OCI-LY7 (cell line): ENCODE measurements around the gene ACBD5. TPM values are rescaled to one million over a fixed set of nuclear protein-coding genes. Genes with fewer than 3 reads are reported as not detected.

ENCODE experiments used
- BruUV-seq: library from RNA; stranded (reverse); fragments of 400-500 nt; replicated peaks from 2 replicates; lab custom pipeline; 2021; lab: Mats Ljungman, UMichigan
- CTCF ChIA-PET: fragments of 300-600 bp; sonication (Branson Sonifier 250); formaldehyde crosslinking; loops from one replicate; lab custom pipeline; 2022; ENCODE audit warnings: antibody characterized with exemption; ENCODE audit not compliant: unreplicated experiment; lab: Charles Lee
- POLR2A ChIA-PET: fragments of 300-600 bp; sonication (Branson Sonifier 250); formaldehyde crosslinking; loops from one replicate; lab custom pipeline; 2022; ENCODE audit warnings: antibody characterized with exemption; lab: Charles Lee
- DNase-seq: peaks from one replicate; pipeline ENCODE4 v3.0.0-alpha.2; 2015; ENCODE audit warnings: low spot score
- H2AFZ ChIP-seq: fragments of 200-600 bp; sonication (generic), shearing (Covaris generic); 2 replicates; pipeline ENCODE4 v1.6.1; 2014; ENCODE audit warnings: mild to moderate bottlenecking, antibody characterized with exemption, low read length, moderate library complexity
- H3K27ac ChIP-seq: fragments of 200-600 bp; sonication (generic); 2 replicates; pipeline ENCODE4 v1.5.1; 2014; ENCODE audit warnings: mixed run types, low read depth, mild to moderate bottlenecking, moderate library complexity, low read length, inconsistent platforms; ENCODE audit not compliant: poor library complexity, severe bottlenecking
- H3K36me3 ChIP-seq: fragments of 200-600 bp; sonication (generic); 2 replicates; pipeline ENCODE4 v1.6.1; 2014; ENCODE audit warnings: mild to moderate bottlenecking, antibody characterized with exemption, low read length, moderate library complexity, mixed read lengths; ENCODE audit not compliant: insufficient read depth
- H3K4me1 ChIP-seq: fragments of 200-600 bp; sonication (generic); 2 replicates; pipeline ENCODE4 v1.5.1; 2014; ENCODE audit warnings: mild to moderate bottlenecking, low read length; ENCODE audit not compliant: insufficient read depth, poor library complexity, severe bottlenecking
- H3K4me2 ChIP-seq: fragments of 200-600 bp; sonication (generic); 2 replicates; pipeline ENCODE4 v1.6.1; 2014; ENCODE audit warnings: mild to moderate bottlenecking, low read length
- H3K4me3 ChIP-seq: fragments of 200-600 bp; sonication (generic); 2 replicates; pipeline ENCODE4 v1.5.1; 2014; ENCODE audit warnings: mild to moderate bottlenecking, low read depth, low read length; ENCODE audit not compliant: poor library complexity, severe bottlenecking
- H3K79me2 ChIP-seq: fragments of 200-600 bp; sonication (generic); 2 replicates; pipeline ENCODE4 v1.6.1; 2016; ENCODE audit warnings: low read depth, mild to moderate bottlenecking, low read length, moderate library complexity, mixed read lengths; ENCODE audit not compliant: insufficient read depth
- H3K9me2 ChIP-seq: fragments of 200-600 bp; sonication (generic); 2 replicates; pipeline ENCODE4 v1.6.1; 2016; ENCODE audit warnings: mild to moderate bottlenecking, low read length, mixed read lengths; ENCODE audit not compliant: insufficient read depth
- H3K9me3 ChIP-seq: fragments of 200-600 bp; sonication (generic); 2 replicates; pipeline ENCODE4 v1.6.1; 2014; ENCODE audit warnings: mild to moderate bottlenecking, mixed run types, low read length, mixed read lengths
- H4K20me1 ChIP-seq: fragments of 200-600 bp; sonication (generic); 2 replicates; pipeline ENCODE4 v1.6.1; 2014; ENCODE audit warnings: mild to moderate bottlenecking, antibody characterized with exemption, low read length, moderate library complexity, mixed read lengths; ENCODE audit not compliant: insufficient read depth
- EZH2phosphoT487 ChIP-seq: fragments of 200-600 bp; sonication (generic); IDR thresholded peaks from 2 replicates; pipeline ENCODE4 v1.6.1; 2018; ENCODE audit warnings: low read depth, borderline replicate concordance, mild to moderate bottlenecking, mixed run types, antibody characterized with exemption, low read length, moderate library complexity, mixed read lengths
- intact Hi-C: fragments of 100-400 bp; cut with micrococcal nuclease; formaldehyde crosslinking; loops from one replicate; pipeline ENCODE4 v1.10.0; 2022; ENCODE audit not compliant: unreplicated experiment
- total RNA-seq, 2 experiments: library from RNA; depleted of rRNA in 1 of 2; stranded (reverse); fragments of >200 nt in 1 of 2; shearing (Covaris generic) in 1 of 2; gene quantifications; 2 replicates each; pipeline ENCODE4 v1.2.3, GENCODE V29; 2014 to 2022
- TF ChIP-seq, protein P1 (sequence below): fragments of 200-600 bp; sonication (generic); conservative IDR thresholded peaks from 2 replicates; pipeline ENCODE4 v1.5.1; 2014; ENCODE audit warnings: mild to moderate bottlenecking, antibody characterized with exemption, low read length, moderate library complexity, mixed read lengths

The ACBD5 gene
- total RNA-seq, 2 experiments from 2014 or later: 10.8 to 20.0 TPM

DNA sequence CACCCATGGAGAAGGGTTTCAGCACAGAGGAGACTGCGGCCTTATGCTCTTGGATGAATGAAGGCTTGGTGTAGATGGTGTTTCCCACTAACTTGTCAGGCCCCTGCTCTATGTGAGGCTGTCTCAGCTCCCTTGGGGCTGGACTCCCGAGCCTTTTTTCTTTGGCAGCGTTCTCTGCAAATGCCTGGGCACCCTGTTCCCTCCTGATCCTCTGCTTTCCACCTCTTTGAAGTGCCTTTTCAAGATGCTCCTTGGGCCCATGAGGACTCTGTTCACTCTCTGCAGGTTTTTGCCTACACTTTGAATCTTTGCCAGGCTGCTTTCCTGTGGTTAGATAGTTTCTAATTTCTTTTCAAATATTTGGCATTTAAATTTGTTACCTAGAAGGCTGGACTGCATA lies 6.8 kb upstream of the ACBD5 start:
- Histone ChIP-seq H3K27ac (no peak overlapping the region), H2AFZ (no peak overlapping the region), H3K36me3 (no peaks in the 10 kb centered on the region), H3K9me3 (no peaks in the 10 kb centered on the region), H3K4me1 (peaks cover 10% of the 10 kb centered on the region), H4K20me1 (no peaks in the 10 kb centered on the region), H3K4me3 (no peak overlapping the region), H3K4me2 (no peak overlapping the region), H3K9me2 (no peaks in the 10 kb centered on the region), H3K79me2 (peaks cover 7% of the 10 kb centered on the region; the same call in 1 of the 2 replicates)
- CTCF ChIA-PET: no interaction called here
- TF ChIP-seq, protein P1, sequence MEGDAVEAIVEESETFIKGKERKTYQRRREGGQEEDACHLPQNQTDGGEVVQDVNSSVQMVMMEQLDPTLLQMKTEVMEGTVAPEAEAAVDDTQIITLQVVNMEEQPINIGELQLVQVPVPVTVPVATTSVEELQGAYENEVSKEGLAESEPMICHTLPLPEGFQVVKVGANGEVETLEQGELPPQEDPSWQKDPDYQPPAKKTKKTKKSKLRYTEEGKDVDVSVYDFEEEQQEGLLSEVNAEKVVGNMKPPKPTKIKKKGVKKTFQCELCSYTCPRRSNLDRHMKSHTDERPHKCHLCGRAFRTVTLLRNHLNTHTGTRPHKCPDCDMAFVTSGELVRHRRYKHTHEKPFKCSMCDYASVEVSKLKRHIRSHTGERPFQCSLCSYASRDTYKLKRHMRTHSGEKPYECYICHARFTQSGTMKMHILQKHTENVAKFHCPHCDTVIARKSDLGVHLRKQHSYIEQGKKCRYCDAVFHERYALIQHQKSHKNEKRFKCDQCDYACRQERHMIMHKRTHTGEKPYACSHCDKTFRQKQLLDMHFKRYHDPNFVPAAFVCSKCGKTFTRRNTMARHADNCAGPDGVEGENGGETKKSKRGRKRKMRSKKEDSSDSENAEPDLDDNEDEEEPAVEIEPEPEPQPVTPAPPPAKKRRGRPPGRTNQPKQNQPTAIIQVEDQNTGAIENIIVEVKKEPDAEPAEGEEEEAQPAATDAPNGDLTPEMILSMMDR: no peak
- TF ChIP-seq EZH2phosphoT487: no peak
- POLR2A ChIA-PET: interaction anchor here (0.6 kb wide), 1 partner anchor 47 kb away, joined by 3 read pairs; no protein-coding TSS in a partner anchor
- intact Hi-C loops: no loop called here
- no peak for DNase-seq
- no TSS peak for BruUV-seq

DNA sequence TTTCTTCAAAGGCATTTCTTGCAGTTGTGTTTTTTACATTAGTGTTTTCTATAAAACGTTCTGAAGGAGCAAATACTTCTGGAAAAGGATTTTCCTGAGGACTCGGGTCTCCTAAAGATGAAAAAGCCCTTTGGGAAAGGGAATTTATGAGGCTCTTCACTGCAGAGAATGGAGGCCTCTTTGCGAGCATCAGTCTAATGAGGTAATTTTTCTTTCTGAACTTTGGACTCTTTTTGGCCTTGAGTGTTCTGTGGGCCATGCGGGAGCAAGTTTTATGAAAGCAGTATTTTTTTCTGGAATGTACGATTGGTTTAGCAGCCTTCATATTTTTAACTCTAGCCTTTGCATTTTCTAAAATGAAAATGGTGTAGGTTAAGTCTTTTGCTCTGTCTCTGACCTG lies 6.4 kb upstream of the ACBD5 start:
- Histone ChIP-seq H3K4me2 (no peak overlapping the region), H3K27ac (no peak overlapping the region), H3K9me3 (no peaks in the 10 kb centered on the region), H3K4me3 (no peak overlapping the region), H3K4me1 (peaks cover 10% of the 10 kb centered on the region), H3K36me3 (no peaks in the 10 kb centered on the region), H3K9me2 (no peaks in the 10 kb centered on the region), H4K20me1 (no peaks in the 10 kb centered on the region), H2AFZ (no peak overlapping the region), H3K79me2 (peaks cover 7% of the 10 kb centered on the region; the same call in 1 of the 2 replicates)
- no peak for TF ChIP-seq EZH2phosphoT487
- TF ChIP-seq, protein P1: no peak
- ChIA-PET POLR2A (no interaction called here), CTCF (no interaction called here)
- BruUV-seq: no TSS peak
- intact Hi-C loops: no loop called here
- no peak for DNase-seq

DNA sequence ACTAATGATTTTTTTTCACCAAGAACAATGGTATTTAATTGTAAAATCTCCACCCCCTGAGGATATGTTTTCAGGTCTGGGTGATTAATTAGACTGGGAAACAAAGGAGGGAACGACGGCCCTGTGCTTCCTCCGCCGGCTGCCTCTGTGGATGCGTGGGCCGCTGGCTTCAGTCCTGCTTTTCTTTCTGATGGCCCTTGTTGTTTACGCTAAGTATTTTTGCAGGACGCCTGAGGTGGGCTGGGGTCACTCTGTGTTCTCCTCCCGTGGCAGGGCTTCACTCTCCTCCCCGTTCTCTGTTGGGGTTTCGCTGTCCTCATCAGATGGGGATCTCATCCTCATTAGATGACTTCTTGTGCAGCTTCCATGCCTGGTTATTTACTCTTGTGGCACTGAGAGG lies 5.2 kb upstream of the ACBD5 start:
- no peak overlapping the region for H3K4me3 ChIP-seq
- no peaks in the 10 kb centered on the region for H3K9me2 ChIP-seq
- no peak for DNase-seq
- H3K36me3 ChIP-seq: no peaks in the 10 kb centered on the region
- no peak overlapping the region for H2AFZ ChIP-seq
- no peaks in the 10 kb centered on the region for H3K9me3 ChIP-seq
- no peaks in the 10 kb centered on the region for H4K20me1 ChIP-seq
- TF ChIP-seq, protein P1: no peak
- no peak for TF ChIP-seq EZH2phosphoT487
- H3K79me2 ChIP-seq: peaks cover 7% of the 10 kb centered on the region; the same call in 1 of the 2 replicates
- CTCF ChIA-PET: no interaction called here
- intact Hi-C loops: no loop called here
- H3K27ac ChIP-seq: no peak overlapping the region
- H3K4me2 ChIP-seq: no peak overlapping the region
- peaks cover 16% of the 10 kb centered on the region for H3K4me1 ChIP-seq
- BruUV-seq: no TSS peak
- POLR2A ChIA-PET: no interaction called here
